Measurements from ENCODE around the gene PRR30. TPM values are rescaled to one million over a fixed set of nuclear protein-coding genes. Genes with fewer than 3 reads are reported as not detected.
A peak's percentile ranks its signal among the peaks of the same experiment; 100 is the strongest.

Gene PRR30
- polyA plus RNA-seq, 1 donor (not counting 4 experiments of a cell fraction or from before 2014, with no cell fraction given), result not detected

DNA sequence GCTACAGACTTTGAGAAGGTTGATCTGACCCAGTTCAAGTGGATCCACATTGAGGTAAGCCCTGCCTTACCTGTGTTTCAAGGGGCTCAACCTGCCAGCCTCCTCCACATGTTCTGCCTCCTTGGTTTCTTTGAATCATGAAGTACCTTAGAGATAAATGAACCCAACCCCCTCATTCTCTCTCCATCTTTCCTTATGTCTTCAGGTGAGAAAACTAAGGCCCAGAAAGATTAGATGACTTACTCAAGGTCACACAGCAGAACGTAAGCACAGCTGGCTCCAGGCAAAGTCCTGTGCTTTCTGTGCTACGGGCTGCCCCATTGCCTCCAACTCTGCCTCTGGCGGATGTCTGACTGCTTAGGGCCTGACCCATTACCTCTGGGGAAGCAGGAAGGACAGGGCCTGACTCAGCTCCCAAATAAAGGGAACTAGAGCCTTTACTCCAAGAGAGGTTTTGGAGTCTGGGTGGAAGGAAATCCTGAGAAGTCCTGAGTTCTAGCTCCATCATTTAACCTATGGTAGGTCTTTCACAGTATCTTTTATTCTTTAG is 42.4 kb downstream of the PRR30 start:
- Histone ChIP-seq H3K36me3 (ENCODE audit: control insufficient read depth in 2 of 2, extremely low read depth in 1 of 2, insufficient read depth in 2 of 2, low read length in 2 of 2) (no peaks in the 10 kb centered on the region), H3K4me3 (ENCODE audit: control insufficient read depth in 2 of 3, extremely low read depth in 1 of 3, insufficient read depth in 2 of 3, low read depth in 1 of 3, low read length in 3 of 3) (no peak overlapping the region), H3K27me3 (ENCODE audit: control insufficient read depth, extremely low read depth, insufficient read depth, low read length) (no peaks in the 10 kb centered on the region), H3K4me2 (ENCODE audit: control insufficient read depth, extremely low read depth, insufficient read depth, low read depth, low read length) (no peak overlapping the region), H3K9me1 (ENCODE audit: control insufficient read depth, extremely low read depth, insufficient read depth, low read length) (no peaks in the 10 kb centered on the region), H3K79me2 (ENCODE audit: control insufficient read depth, insufficient read depth, low read length) (no peaks in the 10 kb centered on the region), H3K4me1 (ENCODE audit: control insufficient read depth, extremely low read depth, insufficient read depth, low read length) (peaks cover 4% of the 10 kb centered on the region), H3K9me3 (ENCODE audit: control insufficient read depth, low read depth, low read length) (no peaks in the 10 kb centered on the region), H2AFZ (ENCODE audit: control insufficient read depth, low read length) (no peak overlapping the region), H3K27ac (ENCODE audit: control insufficient read depth, insufficient read depth, low read length) (no peak overlapping the region), H4K20me1 (ENCODE audit: control insufficient read depth, extremely low read depth, insufficient read depth, low read length) (peaks cover 4% of the 10 kb centered on the region), H3K9ac (ENCODE audit: control insufficient read depth, extremely low read depth, insufficient read depth, low read length) (no peak overlapping the region)
- no peak for TF ChIP-seq EZH2 (IDR thresholded peaks at IDR 0.05; ENCODE audit: low read length)
- TF ChIP-seq CTCF (optimal IDR thresholded peaks at IDR 0.05 in 1 of 3, IDR thresholded peaks at IDR 0.05 in 1 of 3, conservative IDR thresholded peaks at IDR 0.05 in 1 of 3; ENCODE audit: extremely low read depth in 1 of 3, insufficient read depth in 2 of 3, low read length in 3 of 3), result no peak
- DNase-seq (ENCODE audit: low read depth, low spot score), result no peak
- dilution Hi-C loops (cut with MboI; ENCODE audit: extremely low pct_ligation_motif_present, low sequenced_read_pairs), result no loop called here
- no peak for FAIRE-seq

- Histone ChIP-seq H3K9me1 (ENCODE audit: control insufficient read depth, extremely low read depth, insufficient read depth, low read length) (no peaks in the 10 kb centered on the region), H3K36me3 (ENCODE audit: control insufficient read depth in 2 of 2, extremely low read depth in 1 of 2, insufficient read depth in 2 of 2, low read length in 2 of 2) (no peaks in the 10 kb centered on the region), H3K27me3 (ENCODE audit: control insufficient read depth, extremely low read depth, insufficient read depth, low read length) (no peaks in the 10 kb centered on the region), H3K9ac (ENCODE audit: control insufficient read depth, extremely low read depth, insufficient read depth, low read length) (no peak overlapping the region), H3K79me2 (ENCODE audit: control insufficient read depth, insufficient read depth, low read length) (no peaks in the 10 kb centered on the region), H4K20me1 (ENCODE audit: control insufficient read depth, extremely low read depth, insufficient read depth, low read length) (peaks cover 4% of the 10 kb centered on the region), H3K4me1 (ENCODE audit: control insufficient read depth, extremely low read depth, insufficient read depth, low read length) (peaks cover 4% of the 10 kb centered on the region), H3K4me3 (ENCODE audit: control insufficient read depth in 2 of 3, extremely low read depth in 1 of 3, insufficient read depth in 2 of 3, low read depth in 1 of 3, low read length in 3 of 3) (peak overlapping the region in 1 of 3 experiments; percentile 9), H3K9me3 (ENCODE audit: control insufficient read depth, low read depth, low read length) (no peaks in the 10 kb centered on the region), H3K4me2 (ENCODE audit: control insufficient read depth, extremely low read depth, insufficient read depth, low read depth, low read length) (peak overlapping the region; percentile 63), H3K27ac (ENCODE audit: control insufficient read depth, insufficient read depth, low read length) (no peak overlapping the region), H2AFZ (ENCODE audit: control insufficient read depth, low read length) (peak overlapping the region; percentile 69)
- FAIRE-seq (no peak), DNase-seq (ENCODE audit: low read depth, low spot score) (no peak)
- dilution Hi-C loops (cut with MboI; ENCODE audit: extremely low pct_ligation_motif_present, low sequenced_read_pairs), result no loop called here
- TF ChIP-seq EZH2 (IDR thresholded peaks at IDR 0.05; ENCODE audit: low read length) (no peak), CTCF (optimal IDR thresholded peaks at IDR 0.05 in 1 of 3, IDR thresholded peaks at IDR 0.05 in 1 of 3, conservative IDR thresholded peaks at IDR 0.05 in 1 of 3; ENCODE audit: extremely low read depth in 1 of 3, insufficient read depth in 2 of 3, low read length in 3 of 3) (no peak)
Observed at GRCh38 chr2:27095745-27096651, 43.2 kb downstream of the PRR30 start.
